A673 (cell line): ENCODE results near the gene PPBP. TPM values are rescaled to one million over a fixed set of nuclear protein-coding genes. Genes with fewer than 3 reads are reported as not detected.

ENCODE experiments used
- BruUV-seq: library from RNA; stranded (reverse); fragments of 400-500 nt; replicated peaks from 2 replicates; lab custom pipeline; 2021; lab: Mats Ljungman, UMichigan
- CTCF ChIA-PET: fragments of 300-600 bp; sonication (Branson Sonifier 250); formaldehyde crosslinking; loops from one replicate; lab custom pipeline; 2022; ENCODE audit warnings: antibody characterized with exemption; lab: Charles Lee
- POLR2A ChIA-PET: fragments of 300-600 bp; sonication (Branson Sonifier 250); formaldehyde crosslinking; loops from one replicate; lab custom pipeline; 2022; ENCODE audit warnings: antibody characterized with exemption; ENCODE audit not compliant: low non-redundant PET; lab: Charles Lee
- DNase-seq: peaks from one replicate; pipeline ENCODE4 v3.0.0-alpha.2; 2015; ENCODE audit warnings: low spot score
- H3K27ac ChIP-seq: fragments of 200-600 bp; sonication (generic); 2 replicates; pipeline ENCODE4 v1.5.1; 2016; ENCODE audit warnings: mixed run types, low read depth, mild to moderate bottlenecking, mixed read lengths, antibody characterized with exemption, low read length; ENCODE audit not compliant: poor library complexity, severe bottlenecking
- H3K27me3 ChIP-seq: fragments of 200-600 bp; sonication (generic); replicated peaks from 2 replicates; pipeline ENCODE4 v1.6.1; 2017; ENCODE audit warnings: mixed run types, low read depth, mild to moderate bottlenecking, mixed read lengths, antibody characterized with exemption, low read length; ENCODE audit not compliant: insufficient read depth, poor library complexity
- H3K36me3 ChIP-seq: fragments of 200-600 bp; sonication (generic); 2 replicates; pipeline ENCODE4 v1.6.1; 2016; ENCODE audit warnings: mixed run types, mild to moderate bottlenecking, mixed read lengths, antibody characterized with exemption, low read length; ENCODE audit not compliant: insufficient read depth, poor library complexity, severe bottlenecking
- H3K4me1 ChIP-seq: fragments of 200-600 bp; sonication (generic); 2 replicates; pipeline ENCODE4 v1.6.1; 2017; ENCODE audit warnings: mixed run types, mild to moderate bottlenecking, mixed read lengths, antibody characterized with exemption, low read length; ENCODE audit not compliant: insufficient read depth, poor library complexity, severe bottlenecking
- H3K4me3 ChIP-seq: fragments of 200-600 bp; sonication (generic); 2 replicates; pipeline ENCODE4 v1.5.1; 2016; ENCODE audit warnings: low read depth, mixed run types, mild to moderate bottlenecking, mixed read lengths, low read length; ENCODE audit not compliant: poor library complexity, severe bottlenecking
- H3K9me3 ChIP-seq: fragments of 200-600 bp; sonication (generic); 2 replicates; pipeline ENCODE4 v1.6.1; 2016; ENCODE audit warnings: mixed run types, low read depth, mild to moderate bottlenecking, mixed read lengths, antibody characterized with exemption, low read length; ENCODE audit not compliant: poor library complexity, severe bottlenecking
- CTCF ChIP-seq: fragments of 300-800, 200-600 bp; sonication (generic); conservative IDR thresholded peaks from 2 replicates; pipeline ENCODE4 v1.5.1; 2017; ENCODE audit warnings: low read depth, mild to moderate bottlenecking, antibody characterized with exemption, low read length, moderate library complexity, mixed read lengths
- EZH2 ChIP-seq: fragments of 200-600 bp; sonication (generic); IDR thresholded peaks from 2 replicates; pipeline ENCODE4 v1.6.1; 2017; ENCODE audit warnings: borderline replicate concordance, low read depth, mild to moderate bottlenecking, mixed read lengths, antibody characterized with exemption, low read length; ENCODE audit not compliant: poor library complexity, severe bottlenecking
- intact Hi-C: fragments of 100-400 bp; cut with micrococcal nuclease; formaldehyde crosslinking; loops from one replicate; pipeline ENCODE4 v1.10.0; 2022; ENCODE audit not compliant: unreplicated experiment
- total RNA-seq: library from RNA; stranded (reverse); gene quantifications from 2 replicates; pipeline ENCODE4 v1.2.3, GENCODE V29; 2021

The PPBP gene
- total RNA-seq, 1 experiment from 2014 or later: not detected

- Histone ChIP-seq H3K4me1 (no peaks in the 10 kb centered on the region), H3K36me3 (no peaks in the 10 kb centered on the region), H3K9me3 (no peaks in the 10 kb centered on the region), H3K27ac (no peak overlapping the region), H3K27me3 (no peaks in the 10 kb centered on the region), H3K4me3 (no peak overlapping the region)
- BruUV-seq: no TSS peak
- CTCF ChIA-PET: no interaction called here
- intact Hi-C loops: no loop called here
- POLR2A ChIA-PET: no interaction called here
- no peak for DNase-seq
- no peak for TF ChIP-seq CTCF
- no peak for TF ChIP-seq EZH2
These were observed 17.5 kb upstream of the PPBP start for GRCh38 chr4:74005528-74005927.

GRCh38 chr4:74004668-74005067, 16.7 kb upstream of the PPBP start:
- POLR2A ChIA-PET: no interaction called here
- CTCF ChIA-PET: no interaction called here
- Histone ChIP-seq H3K27ac (no peak overlapping the region), H3K36me3 (no peaks in the 10 kb centered on the region), H3K9me3 (no peaks in the 10 kb centered on the region), H3K27me3 (no peaks in the 10 kb centered on the region), H3K4me1 (no peaks in the 10 kb centered on the region), H3K4me3 (no peak overlapping the region)
- no peak for TF ChIP-seq EZH2
- TF ChIP-seq CTCF: no peak
- intact Hi-C loops: no loop called here
- BruUV-seq: no TSS peak
- DNase-seq: no peak

- intact Hi-C loops: no loop called here
- no peak overlapping the region for H3K4me3 ChIP-seq
- POLR2A ChIA-PET: no interaction called here
- CTCF ChIA-PET: no interaction called here
- H3K36me3 ChIP-seq: no peaks in the 10 kb centered on the region
- TF ChIP-seq EZH2: no peak
- TF ChIP-seq CTCF: no peak
- no TSS peak for BruUV-seq
- no peak for DNase-seq
- H3K27me3 ChIP-seq: no peaks in the 10 kb centered on the region
- H3K4me1 ChIP-seq: no peaks in the 10 kb centered on the region
- H3K9me3 ChIP-seq: no peaks in the 10 kb centered on the region
- no peak overlapping the region for H3K27ac ChIP-seq
These were observed 12.3 kb upstream of the PPBP start for GRCh38 chr4:74000301-74000700.
